HL-60 (cell line): Measurements from ENCODE around the gene KLK1.
A peak's percentile ranks its signal among the peaks of the same experiment; 100 is the strongest.

Experiments
- DNase-seq, 2 experiments: peaks; one replicate each; pipeline ENCODE4 v3.0.0-alpha.2; 2010 to 2020; ENCODE audit warnings: low read depth in 1 of 2, low spot score in 1 of 2
- H3K27ac ChIP-seq: fragments of 250-450 bp; sonication (Bioruptor Pico); replicated peaks from 2 replicates; pipeline ENCODE4 v1.5.1; 2020; ENCODE audit warnings: mild to moderate bottlenecking, moderate library complexity
- H3K27me3 ChIP-seq: fragments of 250-450 bp; sonication (Bioruptor Pico); 2 replicates; pipeline ENCODE4 v1.5.1; 2021; ENCODE audit warnings: mild to moderate bottlenecking, moderate library complexity; ENCODE audit not compliant: insufficient read depth, poor library complexity, severe bottlenecking
- H3K4me3 ChIP-seq: replicated peaks from 2 replicates; pipeline ENCODE4 v1.5.1; 2011; ENCODE audit warnings: mild to moderate bottlenecking, control low read depth, low read length; ENCODE audit not compliant: insufficient read depth
- CTCF ChIP-seq: IDR thresholded peaks from one replicate; pipeline ENCODE4 v1.5.1; 2011; ENCODE audit warnings: low read length, control low read depth, inconsistent platforms; ENCODE audit not compliant: insufficient read depth
- GABPA ChIP-seq: IDR thresholded peaks from 2 replicates; pipeline ENCODE4 v1.6.1; 2012; ENCODE audit warnings: low read depth
- POLR2AphosphoS5 ChIP-seq: IDR thresholded peaks from 2 replicates; pipeline ENCODE4 v1.6.1; 2012; ENCODE audit warnings: low read depth
- REST ChIP-seq: IDR thresholded peaks from 2 replicates; pipeline ENCODE4 v1.6.1; 2012; ENCODE audit warnings: low read depth; ENCODE audit not compliant: insufficient replicate concordance
- SPI1 ChIP-seq: IDR thresholded peaks from 2 replicates; pipeline ENCODE4 v1.6.1; 2012; ENCODE audit warnings: low read depth, mild to moderate bottlenecking, borderline replicate concordance

Gene KLK1

DNA sequence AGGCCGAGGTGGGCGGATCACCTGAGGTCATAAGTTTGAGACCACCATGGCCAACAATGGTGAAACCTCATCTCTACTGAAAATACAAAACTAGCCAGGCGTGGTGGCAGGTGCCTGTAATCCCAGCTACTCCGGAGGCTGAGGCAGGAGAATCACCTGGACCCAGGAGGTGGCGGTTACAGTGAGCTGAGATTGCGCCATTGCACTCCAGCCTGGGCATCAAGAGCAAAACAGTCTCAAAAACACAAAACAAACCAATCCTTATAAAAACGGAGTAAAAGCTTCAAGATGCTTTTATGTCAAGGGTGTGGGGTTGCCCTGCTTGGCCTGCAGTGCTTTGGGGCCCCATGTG, 26.2 kb downstream of the KLK1 start:
- no peak for DNase-seq
- no peaks in the 10 kb centered on the region for H3K27me3 ChIP-seq
- no peak overlapping the region for H3K4me3 ChIP-seq
- TF ChIP-seq CTCF (no peak), POLR2AphosphoS5 (no peak), REST (no peak), SPI1 (no peak), GABPA (no peak)
- H3K27ac ChIP-seq, result no peak overlapping the region

- peak; percentile 42; the same call in 1 of the 2 replicates for TF ChIP-seq POLR2AphosphoS5
- TF ChIP-seq GABPA, result no peak
- Histone ChIP-seq H3K27ac (no peak overlapping the region), H3K4me3 (no peak overlapping the region), H3K27me3 (no peaks in the 10 kb centered on the region)
- no peak for DNase-seq
Observed at GRCh38 chr19:50796634-50797428, 26.8 kb downstream of the KLK1 start.

DNA sequence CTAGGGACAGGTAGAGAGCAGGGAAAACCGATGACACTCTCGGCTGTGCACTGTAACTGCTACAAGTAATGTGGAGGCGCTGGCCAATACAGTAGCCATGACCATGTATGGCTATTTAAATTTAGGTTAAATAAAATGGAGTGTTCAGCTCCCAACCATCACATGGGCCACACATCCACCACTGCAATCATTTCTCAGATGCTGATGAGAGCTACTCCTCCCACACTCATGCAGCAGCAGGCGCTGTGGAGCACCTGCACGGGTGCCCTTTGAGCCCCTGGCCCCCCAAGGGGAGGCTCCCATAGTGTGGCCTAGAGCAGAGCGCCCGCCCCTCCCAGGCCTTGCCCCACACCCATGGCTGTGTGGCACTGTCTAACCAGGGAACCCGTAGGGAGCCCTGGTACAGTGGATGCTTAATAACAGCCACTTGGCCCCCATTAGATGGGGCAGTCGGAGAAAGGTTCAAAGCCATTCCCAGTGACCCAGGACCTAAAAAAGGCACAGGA, 27.4 kb downstream of the KLK1 start:
- peak in 1 of 2 experiments; percentile 35 for DNase-seq
- Histone ChIP-seq H3K27ac (no peak overlapping the region), H3K27me3 (no peaks in the 10 kb centered on the region), H3K4me3 (no peak overlapping the region)
- no peak for TF ChIP-seq SPI1
- no peak for TF ChIP-seq GABPA
- no peak for TF ChIP-seq POLR2AphosphoS5
- TF ChIP-seq CTCF, result no peak
- TF ChIP-seq REST, result no peak

DNA sequence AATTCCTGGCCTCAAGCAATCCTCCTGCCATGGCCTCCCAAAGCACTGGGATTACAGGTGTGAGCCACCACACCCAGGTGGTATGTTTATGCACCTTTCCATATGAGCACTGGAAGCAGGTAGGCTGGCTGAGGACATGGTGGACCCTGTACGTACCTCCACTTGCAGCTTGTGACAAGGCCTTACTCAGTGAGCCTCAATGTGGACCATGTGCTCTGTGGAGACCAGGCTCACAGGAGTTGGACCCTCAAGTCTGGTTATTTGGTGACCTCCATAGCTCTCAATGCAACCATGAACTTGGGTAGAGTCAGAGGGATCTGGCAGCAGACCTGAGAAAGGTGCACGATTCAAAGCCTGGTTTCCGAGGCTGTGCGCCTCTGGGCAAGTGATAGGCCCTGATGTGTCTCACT, 27.9 kb downstream of the KLK1 start:
- peak in 1 of 2 experiments; percentile 28 for DNase-seq
- no peak overlapping the region for H3K4me3 ChIP-seq
- H3K27ac ChIP-seq, result peak overlapping the region; percentile 4; the same call in 1 of the 2 replicates
- no peaks in the 10 kb centered on the region for H3K27me3 ChIP-seq
- TF ChIP-seq POLR2AphosphoS5 (peak; percentile 7), CTCF (no peak)
